Bronchial epithelial cell (primary cell): ENCODE measurements around the gene SRPK1. TPM values are rescaled to one million over a fixed set of nuclear protein-coding genes. Genes with fewer than 3 reads are reported as not detected.

ENCODE experiments used
- DNase-seq: peaks from one replicate; pipeline ENCODE4 v3.0.0-alpha.2; 2010; ENCODE audit warnings: low read depth
- FAIRE-seq: peaks from 2 replicates; lab custom pipeline; 2011; peaks lifted over from hg19 to GRCh38; lab: Jason Lieb, UNC
- H3K27me3 ChIP-seq: 2 replicates; pipeline ENCODE4 v1.5.1; 2011; ENCODE audit warnings: low read length; ENCODE audit not compliant: control insufficient read depth, insufficient read depth
- H3K36me3 ChIP-seq: 2 replicates; pipeline ENCODE4 v1.5.1; 2011; ENCODE audit warnings: low read length; ENCODE audit not compliant: control insufficient read depth, insufficient read depth
- H3K4me3 ChIP-seq: 2 replicates; pipeline ENCODE4 v1.5.1; 2011; ENCODE audit warnings: mild to moderate bottlenecking, low read depth, low read length, control low read depth
- total RNA-seq: library from RNA; depleted of rRNA; stranded (reverse); fragments of >200 nt; gene quantifications from 2 replicates; pipeline ENCODE4 v1.2.1, GENCODE V29; 2014
- TF ChIP-seq, protein P1 (sequence below): IDR thresholded peaks from 2 replicates; pipeline ENCODE4 v1.5.1; 2011; ENCODE audit warnings: mild to moderate bottlenecking, moderate library complexity, low read length, control low read depth, inconsistent platforms; ENCODE audit not compliant: insufficient read depth, severe bottlenecking

SRPK1 gene
- total RNA-seq, 1 donor from 2014 or later = 90.6 TPM

GRCh38 chr6:35842381-35842780 lies 78.5 kb downstream of the SRPK1 start:
- Histone ChIP-seq H3K4me3 (no peak overlapping the region), H3K36me3 (peaks cover 2% of the 10 kb centered on the region), H3K27me3 (no peaks in the 10 kb centered on the region)
- no peak for DNase-seq
- TF ChIP-seq, protein P1, sequence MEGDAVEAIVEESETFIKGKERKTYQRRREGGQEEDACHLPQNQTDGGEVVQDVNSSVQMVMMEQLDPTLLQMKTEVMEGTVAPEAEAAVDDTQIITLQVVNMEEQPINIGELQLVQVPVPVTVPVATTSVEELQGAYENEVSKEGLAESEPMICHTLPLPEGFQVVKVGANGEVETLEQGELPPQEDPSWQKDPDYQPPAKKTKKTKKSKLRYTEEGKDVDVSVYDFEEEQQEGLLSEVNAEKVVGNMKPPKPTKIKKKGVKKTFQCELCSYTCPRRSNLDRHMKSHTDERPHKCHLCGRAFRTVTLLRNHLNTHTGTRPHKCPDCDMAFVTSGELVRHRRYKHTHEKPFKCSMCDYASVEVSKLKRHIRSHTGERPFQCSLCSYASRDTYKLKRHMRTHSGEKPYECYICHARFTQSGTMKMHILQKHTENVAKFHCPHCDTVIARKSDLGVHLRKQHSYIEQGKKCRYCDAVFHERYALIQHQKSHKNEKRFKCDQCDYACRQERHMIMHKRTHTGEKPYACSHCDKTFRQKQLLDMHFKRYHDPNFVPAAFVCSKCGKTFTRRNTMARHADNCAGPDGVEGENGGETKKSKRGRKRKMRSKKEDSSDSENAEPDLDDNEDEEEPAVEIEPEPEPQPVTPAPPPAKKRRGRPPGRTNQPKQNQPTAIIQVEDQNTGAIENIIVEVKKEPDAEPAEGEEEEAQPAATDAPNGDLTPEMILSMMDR = no peak
- no peak for FAIRE-seq

DNA sequence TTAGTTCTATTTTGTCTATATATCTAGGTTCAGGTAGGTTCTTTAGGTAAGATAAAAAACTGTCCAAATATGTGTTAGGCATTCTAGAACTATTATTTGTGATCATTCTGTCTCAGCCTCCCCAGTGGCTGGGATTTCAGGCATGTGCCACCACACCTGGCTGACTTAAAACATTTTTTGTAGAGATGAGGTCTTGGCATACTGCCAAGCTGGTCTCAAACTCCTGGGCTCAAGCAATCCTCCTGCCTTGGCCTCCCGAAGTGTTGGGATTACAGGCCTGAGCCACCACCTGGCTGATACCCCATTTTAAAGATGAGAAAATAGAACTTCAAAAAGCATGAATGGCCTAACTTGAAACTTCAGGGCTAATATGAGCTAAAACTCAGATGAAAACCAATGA lies 81.9 kb downstream of the SRPK1 start:
- H3K4me3 ChIP-seq = no peak overlapping the region
- peaks cover 7% of the 10 kb centered on the region for H3K36me3 ChIP-seq
- DNase-seq (no peak), FAIRE-seq (no peak)
- H3K27me3 ChIP-seq = no peaks in the 10 kb centered on the region
- TF ChIP-seq, protein P1 = no peak

GRCh38 chr6:35833536-35833935 lies 87.4 kb downstream of the SRPK1 start:
- FAIRE-seq (no peak), DNase-seq (peak; percentile 22)
- Histone ChIP-seq H3K27me3 (no peaks in the 10 kb centered on the region), H3K4me3 (no peak overlapping the region), H3K36me3 (peaks cover 6% of the 10 kb centered on the region)
- TF ChIP-seq, protein P1 = no peak

GRCh38 chr6:35831257-35832007 lies 89.5 kb downstream of the SRPK1 start:
- no peak for DNase-seq
- Histone ChIP-seq H3K4me3 (no peak overlapping the region), H3K36me3 (peaks cover 4% of the 10 kb centered on the region), H3K27me3 (no peaks in the 10 kb centered on the region)
- FAIRE-seq = no peak
- TF ChIP-seq, protein P1 = no peak

DNA sequence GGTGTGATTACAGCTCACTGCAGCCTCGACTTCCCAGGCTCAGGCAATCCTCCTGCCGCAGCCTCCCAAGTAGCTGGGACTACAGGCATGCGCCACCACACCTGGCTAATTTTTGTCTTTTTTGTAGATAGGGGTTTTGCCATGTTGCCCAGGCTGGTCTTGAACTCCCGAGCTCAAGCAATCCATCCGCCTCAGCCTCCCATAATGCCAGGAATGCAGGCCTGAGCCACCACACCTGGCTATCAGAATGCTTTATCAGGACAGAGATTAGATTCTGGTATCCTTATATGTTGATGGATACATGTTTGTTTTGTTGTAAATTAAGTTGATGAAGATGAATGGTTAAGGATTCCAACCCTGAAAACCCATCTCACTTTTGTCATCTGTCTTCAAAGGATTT lies 91.6 kb downstream of the SRPK1 start:
- Histone ChIP-seq H3K36me3 (no peaks in the 10 kb centered on the region), H3K4me3 (no peak overlapping the region), H3K27me3 (no peaks in the 10 kb centered on the region)
- TF ChIP-seq, protein P1 = no peak
- DNase-seq (no peak), FAIRE-seq (no peak)
